NCI-H2107 treated with DMSO at 0.1 percent for 48 hours (cell line): ENCODE results near the gene NIPSNAP3A.
"Not testable (repeated sequence)": the region's sequence is repeated elsewhere in the genome, so short reads cannot be mapped to it uniquely, and the experiment has no call there.

Experiments
- DNase-seq: peaks from one replicate; lab custom pipeline; 2025; ENCODE audit not compliant: unreplicated experiment; lab: John Stamatoyannopoulos, UW

Gene NIPSNAP3A

GRCh38 chr9:104747565-104748358 is at the start of gene NIPSNAP3A:
TSS of gene NIPSNAP3A (plus strand) at chr9:104747683. CDS start at chr9:104747793, 110 bp downstream.
- DNase-seq = peak; percentile 47

GRCh38 chr9:104700306-104700705 is 47.2 kb upstream of the NIPSNAP3A start:
- no peak for DNase-seq

- DNase-seq = not testable (repeated sequence)
These were observed 38.7 kb upstream of the NIPSNAP3A start for GRCh38 chr9:104708737-104709136.

GRCh38 chr9:104711604-104712003 is 35.9 kb upstream of the NIPSNAP3A start:
- no peak for DNase-seq

- DNase-seq = no peak
These were observed 22.5 kb upstream of the NIPSNAP3A start for GRCh38 chr9:104725014-104725413.

- no peak for DNase-seq
These were observed 9.0 kb upstream of the NIPSNAP3A start for GRCh38 chr9:104738452-104738851.

GRCh38 chr9:104740621-104741020 is 6.9 kb upstream of the NIPSNAP3A start:
- no peak for DNase-seq

- peak; percentile 41 for DNase-seq
These were observed 4.0 kb upstream of the NIPSNAP3A start for GRCh38 chr9:104743376-104743985.

GRCh38 chr9:104745852-104746251 is 1.6 kb upstream of the NIPSNAP3A start:
- DNase-seq = no peak

- no peak for DNase-seq
These were observed 1.2 kb upstream of the NIPSNAP3A start for GRCh38 chr9:104746285-104746684.

GRCh38 chr9:104746798-104747197 is 685 bp upstream of the NIPSNAP3A start:
- no peak for DNase-seq

GRCh38 chr9:104747245-104747564 is 278 bp upstream of the NIPSNAP3A start:
- DNase-seq = no peak

GRCh38 chr9:104748359-104749031 is 1.0 kb downstream of the NIPSNAP3A start:
- DNase-seq = no peak

GRCh38 chr9:104750185-104750767 is 2.8 kb downstream of the NIPSNAP3A start:
- no peak for DNase-seq

GRCh38 chr9:104758974-104759373 is 11.5 kb downstream of the NIPSNAP3A start:
- peak; percentile 73 for DNase-seq

GRCh38 chr9:104765138-104765537 is 17.7 kb downstream of the NIPSNAP3A start:
- no peak for DNase-seq

GRCh38 chr9:104766025-104766424 is 18.5 kb downstream of the NIPSNAP3A start:
- DNase-seq = no peak

GRCh38 chr9:104767507-104767906 is 20.0 kb downstream of the NIPSNAP3A start:
- DNase-seq = no peak

- not testable (repeated sequence) for DNase-seq
These were observed 21.5 kb downstream of the NIPSNAP3A start for GRCh38 chr9:104769029-104769428.

- DNase-seq = no peak
These were observed 22.2 kb downstream of the NIPSNAP3A start for GRCh38 chr9:104769655-104770054.

GRCh38 chr9:104772714-104773510 is 25.4 kb downstream of the NIPSNAP3A start:
- no peak for DNase-seq
